SK-N-SH (cell line): Measurements from ENCODE around the gene DNPEP. TPM values are rescaled to one million over a fixed set of nuclear protein-coding genes. Genes with fewer than 3 reads are reported as not detected.

ENCODE experiments used
- CTCF ChIA-PET: fragments of 300-600, 350-600 bp; formaldehyde crosslinking; extraction: SDS; loops from one replicate; lab custom pipeline; 2021; lab: Yijun Ruan, JAX
- POLR2A ChIA-PET: fragments of 350-600 bp; sonication (Branson Sonifier 250); formaldehyde crosslinking; extraction: SDS; loops from one replicate; lab custom pipeline; 2020; ENCODE audit warnings: antibody characterized with exemption, inconsistent platforms; lab: Yijun Ruan, JAX
- DNase-seq: peaks from one replicate; pipeline ENCODE4 v3.0.0; 2012
- H2AFZ ChIP-seq: fragments of 200-600 bp; sonication (generic); 2 replicates; pipeline ENCODE4 v1.8.1; 2016; ENCODE audit warnings: antibody characterized with exemption, mild to moderate bottlenecking, low read depth
- H3F3A ChIP-seq: fragments of 200-600 bp; sonication (generic); replicated peaks from 2 replicates; pipeline ENCODE3; 2016; ENCODE audit warnings: antibody characterized with exemption, mild to moderate bottlenecking; ENCODE audit not compliant: insufficient read depth
- H3K27ac ChIP-seq, 2 experiments: fragments of 200-500 bp in 1 of 2; fragments of 200-600 bp in 1 of 2; sonication (Bioruptor generic) in 1 of 2; sonication (generic), shearing (Covaris generic) in 1 of 2; 2 replicates each; pipeline versions ENCODE4 v1.5.1 to v1.6.1; 2014 to 2016; ENCODE audit warnings: low read depth in 2 of 2, inconsistent platforms in 1 of 2, low read length in 1 of 2, mild to moderate bottlenecking in 1 of 2, mixed read lengths in 1 of 2
- H3K27me3 ChIP-seq: fragments of 200-600 bp; sonication (generic), shearing (Covaris generic); 2 replicates; pipeline ENCODE4 v1.6.1; 2016; ENCODE audit warnings: mixed run types; ENCODE audit not compliant: insufficient read depth
- H3K36me3 ChIP-seq, 2 experiments: fragments of 200-500 bp in 1 of 2; fragments of 200-600 bp in 1 of 2; sonication (Bioruptor generic) in 1 of 2; sonication (generic) in 1 of 2; replicated peaks in 1 of 2; 2 replicates each; pipeline versions ENCODE3 to v1.5.1; 2014 to 2016; ENCODE audit warnings: low read length in 1 of 2, mild to moderate bottlenecking in 1 of 2; ENCODE audit not compliant: insufficient read depth in 2 of 2, control insufficient read depth in 1 of 2
- H3K4me1 ChIP-seq, 2 experiments: fragments of 200-500 bp in 1 of 2; fragments of 200-600 bp in 1 of 2; sonication (Bioruptor generic) in 1 of 2; sonication (generic), shearing (Covaris generic) in 1 of 2; 2 replicates each; pipeline versions ENCODE4 v1.5.1 to v1.6.1; 2014 to 2016; ENCODE audit warnings: low read depth in 1 of 2, low read length in 1 of 2, mixed run types in 1 of 2; ENCODE audit not compliant: insufficient read depth in 2 of 2, control insufficient read depth in 1 of 2
- H3K4me2 ChIP-seq: fragments of 200-600 bp; sonication (generic), shearing (Covaris generic); 2 replicates; pipeline ENCODE4 v1.6.1; 2017; ENCODE audit warnings: mixed run types
- H3K4me3 ChIP-seq, 2 experiments: fragments of 200-500 bp in 1 of 2; fragments of 200-600 bp in 1 of 2; sonication (Bioruptor generic) in 1 of 2; sonication (generic), shearing (Covaris generic) in 1 of 2; 2 replicates each; pipeline versions ENCODE4 v1.5.1 to v1.8.1; 2014 to 2016; ENCODE audit warnings: low read depth in 2 of 2, inconsistent platforms in 1 of 2, low read length in 1 of 2, mild to moderate bottlenecking in 1 of 2, mixed read lengths in 1 of 2, moderate library complexity in 1 of 2
- H3K79me2 ChIP-seq: fragments of 200-600 bp; sonication (generic); 2 replicates; pipeline ENCODE4 v1.8.1; 2017; ENCODE audit warnings: mild to moderate bottlenecking; ENCODE audit not compliant: insufficient read depth
- H3K9ac ChIP-seq: fragments of 200-600 bp; sonication (generic); 2 replicates; pipeline ENCODE4 v1.6.1; 2017; ENCODE audit warnings: mixed run types
- H3K9me2 ChIP-seq: fragments of 200-600 bp; sonication (generic); 2 replicates; pipeline ENCODE4 v1.6.1; 2017; ENCODE audit warnings: mixed run types
- H3K9me3 ChIP-seq: fragments of 200-600 bp; sonication (generic); 2 replicates; pipeline ENCODE4 v1.6.1; 2017; ENCODE audit warnings: mixed run types, mild to moderate bottlenecking, moderate library complexity
- H4K20me1 ChIP-seq: fragments of 200-600 bp; sonication (generic); 2 replicates; pipeline ENCODE4 v1.6.1; 2017; ENCODE audit warnings: mild to moderate bottlenecking, mixed run types; ENCODE audit not compliant: insufficient read depth
- ELF1 ChIP-seq: IDR thresholded peaks from 2 replicates; pipeline ENCODE4 v1.4.0; 2012
- EZH2phosphoT487 ChIP-seq: fragments of 200-600 bp; sonication (generic); IDR thresholded peaks from 2 replicates; pipeline ENCODE4 v1.6.1; 2017; ENCODE audit warnings: low read depth, mixed run types, mild to moderate bottlenecking, antibody characterized with exemption, moderate library complexity, borderline replicate concordance
- JUND ChIP-seq: IDR thresholded peaks from 2 replicates; pipeline ENCODE4 v1.4.0; 2012
- MAX ChIP-seq: IDR thresholded peaks from 2 replicates; pipeline ENCODE4 v1.4.0; 2012; ENCODE audit warnings: low read depth
- MEF2A ChIP-seq: IDR thresholded peaks from 2 replicates; pipeline ENCODE4 v1.4.0; 2012; ENCODE audit warnings: low read depth, borderline replicate concordance
- MXI1 ChIP-seq: IDR thresholded peaks from 2 replicates; pipeline ENCODE4 v1.6.1; 2012; ENCODE audit warnings: mild to moderate bottlenecking, low read depth, low read length, improper control_type of control experiment
- NFIC ChIP-seq: IDR thresholded peaks from 2 replicates; pipeline ENCODE4 v1.4.0; 2012; ENCODE audit warnings: borderline replicate concordance
- POLR2AphosphoS5 ChIP-seq: IDR thresholded peaks from 2 replicates; pipeline ENCODE4 v1.6.1; 2012; ENCODE audit warnings: low read depth, low read length
- RAD21 ChIP-seq: IDR thresholded peaks from 2 replicates; pipeline ENCODE4 v1.6.1; 2012; ENCODE audit warnings: mild to moderate bottlenecking, low read length
- RCOR1 ChIP-seq: fragments of 150-350 bp; IDR thresholded peaks from 2 replicates; pipeline ENCODE4 v1.6.1; 2017; ENCODE audit warnings: antibody characterized with exemption, low read length
- RFX5 ChIP-seq: IDR thresholded peaks from 2 replicates; pipeline ENCODE4 v1.6.1; 2012; ENCODE audit warnings: mild to moderate bottlenecking, improper control_type of control experiment, low read length
- RXRA ChIP-seq: IDR thresholded peaks from 2 replicates; pipeline ENCODE4 v1.4.0; 2012; ENCODE audit warnings: low read depth, mild to moderate bottlenecking, borderline replicate concordance
- SIN3A ChIP-seq: IDR thresholded peaks from 2 replicates; pipeline ENCODE4 v1.6.1; 2012; ENCODE audit warnings: low read depth, mild to moderate bottlenecking, low read length, moderate library complexity, borderline replicate concordance
- SMC3 ChIP-seq: IDR thresholded peaks from 2 replicates; pipeline ENCODE4 v1.6.1; 2012; ENCODE audit warnings: low read depth, low read length, improper control_type of control experiment
- TAF1 ChIP-seq: IDR thresholded peaks from 2 replicates; pipeline ENCODE4 v1.6.1; 2012; ENCODE audit warnings: low read depth, mild to moderate bottlenecking, low read length, moderate library complexity, borderline replicate concordance
- TCF12 ChIP-seq: IDR thresholded peaks from 2 replicates; pipeline ENCODE4 v1.4.0; 2012
- TEAD4 ChIP-seq: IDR thresholded peaks from 2 replicates; pipeline ENCODE4 v1.4.0; 2012; ENCODE audit warnings: mild to moderate bottlenecking, borderline replicate concordance; ENCODE audit not compliant: insufficient read depth
- USF2 ChIP-seq: fragments of 150-350 bp; IDR thresholded peaks from 2 replicates; pipeline ENCODE4 v1.6.1; 2017; ENCODE audit warnings: antibody characterized with exemption, low read length, low read depth, borderline replicate concordance
- YY1 ChIP-seq: IDR thresholded peaks from 2 replicates; pipeline ENCODE4 v1.4.0; 2012; ENCODE audit warnings: low read depth, mild to moderate bottlenecking
- WGBS: methylation state at CpG from one replicate; pipeline ENCODE4 v1.1.6; 2017; ENCODE audit warnings: low lambda C conversion rate; 5-methylcytosine and 5-hydroxymethylcytosine counted together
- polyA plus RNA-seq, 3 experiments: library from polyadenylated mRNA; depleted of rRNA; stranded (reverse); fragments of >200 nt; gene quantifications; 2 replicates each; pipeline ENCODE4 v1.2.3, GENCODE V29; 2012
- TF ChIP-seq, protein P1 (sequence below): fragments of 150-350 bp; IDR thresholded peaks from 2 replicates; pipeline ENCODE4 v1.6.1; 2016; ENCODE audit warnings: mild to moderate bottlenecking, low read depth, low read length

DNPEP gene
- polyA plus RNA-seq, 1 of the 3 experiments (the other 2 are of a cell fraction), result 80.7 TPM

GRCh38 chr2:219384859-219385258 lies 2.9 kb downstream of the DNPEP start:
- Histone ChIP-seq H3K4me1 (peaks cover 3 to 16% of the 10 kb centered on the region in 2 experiments; a peak in 1 of 4 replicates), H3K9me2 (no peaks in the 10 kb centered on the region), H3K4me3 (no peak overlapping the region), H3F3A (peaks cover 8% of the 10 kb centered on the region), H3K4me2 (no peak overlapping the region), H3K9ac (no peak overlapping the region), H3K9me3 (no peaks in the 10 kb centered on the region), H3K27ac (no peak overlapping the region), H3K27me3 (no peaks in the 10 kb centered on the region), H2AFZ (no peak overlapping the region), H3K36me3 (peaks cover 35 to 54% of the 10 kb centered on the region in 2 experiments), H4K20me1 (no peaks in the 10 kb centered on the region), H3K79me2 (peaks cover 13% of the 10 kb centered on the region)
- WGBS, result 85% methylated on average over 2 of the region's 2 CpGs
- no peak for DNase-seq
- POLR2A ChIA-PET, result no interaction called here
- TF ChIP-seq RFX5, result no peak
- TF ChIP-seq RAD21, result no peak
- no peak for TF ChIP-seq MEF2A
- TF ChIP-seq TAF1, result no peak
- no peak for TF ChIP-seq MAX
- TF ChIP-seq, protein P1, sequence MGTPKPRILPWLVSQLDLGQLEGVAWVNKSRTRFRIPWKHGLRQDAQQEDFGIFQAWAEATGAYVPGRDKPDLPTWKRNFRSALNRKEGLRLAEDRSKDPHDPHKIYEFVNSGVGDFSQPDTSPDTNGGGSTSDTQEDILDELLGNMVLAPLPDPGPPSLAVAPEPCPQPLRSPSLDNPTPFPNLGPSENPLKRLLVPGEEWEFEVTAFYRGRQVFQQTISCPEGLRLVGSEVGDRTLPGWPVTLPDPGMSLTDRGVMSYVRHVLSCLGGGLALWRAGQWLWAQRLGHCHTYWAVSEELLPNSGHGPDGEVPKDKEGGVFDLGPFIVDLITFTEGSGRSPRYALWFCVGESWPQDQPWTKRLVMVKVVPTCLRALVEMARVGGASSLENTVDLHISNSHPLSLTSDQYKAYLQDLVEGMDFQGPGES, result no peak
- TF ChIP-seq TEAD4, result no peak
- no peak for TF ChIP-seq POLR2AphosphoS5
- TF ChIP-seq JUND, result no peak
- no peak for TF ChIP-seq TCF12
- no peak for TF ChIP-seq NFIC
- TF ChIP-seq ELF1, result no peak
- no peak for TF ChIP-seq SIN3A
- no peak for TF ChIP-seq RXRA
- TF ChIP-seq USF2, result no peak
- TF ChIP-seq YY1, result no peak
- TF ChIP-seq RCOR1, result no peak
- no peak for TF ChIP-seq SMC3
- TF ChIP-seq EZH2phosphoT487, result no peak
- TF ChIP-seq MXI1, result no peak
- CTCF ChIA-PET, result no interaction called here
